ENCODE measurements around the gene UBE2G2. TPM values are rescaled to one million over a fixed set of nuclear protein-coding genes. Genes with fewer than 3 reads are reported as not detected.

UBE2G2 gene
- total and polyA plus RNA-seq, 2 donors (not counting 1 experiment from before 2014, with no cell fraction given), result 49.7 to 61.9 TPM

- Histone ChIP-seq H3K4me2 (ENCODE audit: extremely low read depth, insufficient read depth, low read length) (no peak overlapping the region), H3K9ac (ENCODE audit: insufficient read depth, low read length) (no peak overlapping the region), H3K79me2 (ENCODE audit: control insufficient read depth, insufficient read depth, low read length) (no peaks in the 10 kb centered on the region), H4K20me1 (ENCODE audit: control insufficient read depth, extremely low read depth, insufficient read depth, low read length) (no peaks in the 10 kb centered on the region), H2AFZ (ENCODE audit: low read length) (no peak overlapping the region), H3K4me1 (ENCODE audit: control insufficient read depth, extremely low read depth, insufficient read depth, low read length) (no peaks in the 10 kb centered on the region), H3K4me3 (replicated peaks in 1 of 4; ENCODE audit: control extremely low read depth in 1 of 4, insufficient read depth in 1 of 4, low read depth in 3 of 4, low read length in 4 of 4) (no peak overlapping the region), H3K27ac (ENCODE audit: insufficient read depth, low read length) (no peak overlapping the region), H3K36me3 (ENCODE audit: control insufficient read depth, insufficient read depth, low read length) (no peaks in the 10 kb centered on the region), H3K27me3 (ENCODE audit: control insufficient read depth, insufficient read depth, low read length) (peaks cover 14% of the 10 kb centered on the region), H3K9me3 (ENCODE audit: control insufficient read depth, insufficient read depth, low read depth, low read length) (no peaks in the 10 kb centered on the region)
- no peak for DNase-seq (ENCODE audit: low read depth in 2 of 2)
- TF ChIP-seq EZH2 (IDR thresholded peaks at IDR 0.05; ENCODE audit: low read length, missing control alignments) (no peak), CTCF (conservative IDR thresholded peaks at IDR 0.05 in 1 of 2, IDR thresholded peaks at IDR 0.05 in 1 of 2; ENCODE audit: low read depth in 1 of 2, low read length in 2 of 2) (no peak)
Measured at GRCh38 chr21:44726826-44727225, 74.8 kb downstream of the UBE2G2 start.

GRCh38 chr21:44724926-44725325 is 76.7 kb downstream of the UBE2G2 start:
- Histone ChIP-seq H2AFZ (ENCODE audit: low read length) (no peak overlapping the region), H4K20me1 (ENCODE audit: control insufficient read depth, extremely low read depth, insufficient read depth, low read length) (no peaks in the 10 kb centered on the region), H3K9ac (ENCODE audit: insufficient read depth, low read length) (no peak overlapping the region), H3K27ac (ENCODE audit: insufficient read depth, low read length) (no peak overlapping the region), H3K36me3 (ENCODE audit: control insufficient read depth, insufficient read depth, low read length) (no peaks in the 10 kb centered on the region), H3K27me3 (ENCODE audit: control insufficient read depth, insufficient read depth, low read length) (peaks cover 14% of the 10 kb centered on the region), H3K4me3 (replicated peaks in 1 of 4; ENCODE audit: control extremely low read depth in 1 of 4, insufficient read depth in 1 of 4, low read depth in 3 of 4, low read length in 4 of 4) (no peak overlapping the region), H3K79me2 (ENCODE audit: control insufficient read depth, insufficient read depth, low read length) (no peaks in the 10 kb centered on the region), H3K4me1 (ENCODE audit: control insufficient read depth, extremely low read depth, insufficient read depth, low read length) (no peaks in the 10 kb centered on the region), H3K9me3 (ENCODE audit: control insufficient read depth, insufficient read depth, low read depth, low read length) (no peaks in the 10 kb centered on the region), H3K4me2 (ENCODE audit: extremely low read depth, insufficient read depth, low read length) (no peak overlapping the region)
- no peak for DNase-seq (ENCODE audit: low read depth in 2 of 2)
- TF ChIP-seq CTCF (conservative IDR thresholded peaks at IDR 0.05 in 1 of 2, IDR thresholded peaks at IDR 0.05 in 1 of 2; ENCODE audit: low read depth in 1 of 2, low read length in 2 of 2), result no peak
- no peak for TF ChIP-seq EZH2 (IDR thresholded peaks at IDR 0.05; ENCODE audit: low read length, missing control alignments)

- no peak for DNase-seq (ENCODE audit: low read depth in 2 of 2)
- H4K20me1 ChIP-seq (ENCODE audit: control insufficient read depth, extremely low read depth, insufficient read depth, low read length), result no peaks in the 10 kb centered on the region
- no peaks in the 10 kb centered on the region for H3K9me3 ChIP-seq (ENCODE audit: control insufficient read depth, insufficient read depth, low read depth, low read length)
- TF ChIP-seq EZH2 (IDR thresholded peaks at IDR 0.05; ENCODE audit: low read length, missing control alignments) (no peak), CTCF (conservative IDR thresholded peaks at IDR 0.05 in 1 of 2, IDR thresholded peaks at IDR 0.05 in 1 of 2; ENCODE audit: low read depth in 1 of 2, low read length in 2 of 2) (no peak)
- no peak overlapping the region for H3K4me3 ChIP-seq (replicated peaks in 1 of 4; ENCODE audit: control extremely low read depth in 1 of 4, insufficient read depth in 1 of 4, low read depth in 3 of 4, low read length in 4 of 4)
- H3K4me2 ChIP-seq (ENCODE audit: extremely low read depth, insufficient read depth, low read length), result no peak overlapping the region
- H2AFZ ChIP-seq (ENCODE audit: low read length), result no peak overlapping the region
- H3K27ac ChIP-seq (ENCODE audit: insufficient read depth, low read length), result no peak overlapping the region
- H3K9ac ChIP-seq (ENCODE audit: insufficient read depth, low read length), result no peak overlapping the region
- peaks cover 14% of the 10 kb centered on the region for H3K27me3 ChIP-seq (ENCODE audit: control insufficient read depth, insufficient read depth, low read length)
- H3K4me1 ChIP-seq (ENCODE audit: control insufficient read depth, extremely low read depth, insufficient read depth, low read length), result no peaks in the 10 kb centered on the region
- H3K36me3 ChIP-seq (ENCODE audit: control insufficient read depth, insufficient read depth, low read length), result no peaks in the 10 kb centered on the region
- H3K79me2 ChIP-seq (ENCODE audit: control insufficient read depth, insufficient read depth, low read length), result no peaks in the 10 kb centered on the region
Measured at GRCh38 chr21:44724196-44724595, 77.4 kb downstream of the UBE2G2 start.

Data from fibroblast of lung (primary cell).